Mesendoderm (in vitro differentiated cells): ENCODE measurements around the gene CD200.

Experiments used
- DNase-seq: peaks from one replicate; pipeline ENCODE4 v3.0.0; 2013
- H2AK5ac ChIP-seq: 2 replicates; pipeline ENCODE4 v1.6.1; 2013; ENCODE audit warnings: low read length, inconsistent platforms
- H2BK120ac ChIP-seq: 2 replicates; pipeline ENCODE4 v1.6.1; 2013; ENCODE audit warnings: low read depth, mild to moderate bottlenecking, low read length, moderate library complexity, mixed read lengths
- H2BK15ac ChIP-seq: replicated peaks from 2 replicates; pipeline ENCODE4 v1.6.1; 2013; ENCODE audit warnings: low read depth, mild to moderate bottlenecking, moderate library complexity
- H2BK5ac ChIP-seq: 2 replicates; pipeline ENCODE4 v1.6.1; 2013; ENCODE audit warnings: low read length, inconsistent platforms
- H3K18ac ChIP-seq: 2 replicates; pipeline ENCODE4 v1.6.1; 2013; ENCODE audit warnings: mild to moderate bottlenecking, low read length, mixed read lengths
- H3K23ac ChIP-seq: one replicate; pipeline ENCODE4 v1.6.1; 2013; ENCODE audit warnings: low read length
- H3K27ac ChIP-seq: 2 replicates; pipeline ENCODE4 v1.5.1; 2013; ENCODE audit warnings: low read depth, mild to moderate bottlenecking, inconsistent platforms, low read length, moderate library complexity
- H3K27me3 ChIP-seq: 2 replicates; pipeline ENCODE4 v1.6.1; 2013; ENCODE audit warnings: low read length, control low read depth, mild to moderate bottlenecking, inconsistent platforms; ENCODE audit not compliant: insufficient read depth, poor library complexity
- H3K36me3 ChIP-seq: 2 replicates; pipeline ENCODE4 v1.6.1; 2013; ENCODE audit warnings: low read length, inconsistent platforms; ENCODE audit not compliant: control insufficient read depth, insufficient read depth
- H3K4ac ChIP-seq: one replicate; pipeline ENCODE4 v1.6.1; 2013; ENCODE audit warnings: low read depth, mild to moderate bottlenecking, low read length, moderate library complexity
- H3K4me1 ChIP-seq: 2 replicates; pipeline ENCODE4 v1.6.1; 2013; ENCODE audit warnings: low read depth, low read length, inconsistent platforms; ENCODE audit not compliant: control insufficient read depth
- H3K4me2 ChIP-seq: 2 replicates; pipeline ENCODE4 v1.6.1; 2013; ENCODE audit warnings: low read length
- H3K4me3 ChIP-seq: 2 replicates; pipeline ENCODE4 v1.5.1; 2013; ENCODE audit warnings: mild to moderate bottlenecking, low read length
- H3K56ac ChIP-seq: one replicate; pipeline ENCODE4 v1.6.1; 2013; ENCODE audit warnings: low read length
- H3K79me1 ChIP-seq: 2 replicates; pipeline ENCODE4 v1.6.1; 2013; ENCODE audit warnings: low read length, inconsistent platforms
- H3K79me2 ChIP-seq: 2 replicates; pipeline ENCODE4 v1.6.1; 2013; ENCODE audit warnings: mild to moderate bottlenecking, low read length; ENCODE audit not compliant: control insufficient read depth, insufficient read depth
- H3K9ac ChIP-seq: 2 replicates; pipeline ENCODE4 v1.6.1; 2013; ENCODE audit warnings: low read length, inconsistent platforms
- H4K5ac ChIP-seq: one replicate; pipeline ENCODE4 v1.6.1; 2013; ENCODE audit warnings: low read length
- H4K8ac ChIP-seq: one replicate; pipeline ENCODE4 v1.6.1; 2013; ENCODE audit warnings: low read depth, mild to moderate bottlenecking, control low read depth, low read length, moderate library complexity
- WGBS: extraction: QIAGEN DNeasy Blood & Tissue Kit; methylation state at CpG from one replicate; pipeline ENCODE4 v1.1.7; 2013; ENCODE audit warnings: low lambda C conversion rate, missing lambda C conversion rate; ENCODE audit not compliant: insufficient coverage; ENCODE audit errors: extremely low coverage; 5-methylcytosine and 5-hydroxymethylcytosine counted together

The CD200 gene

DNA sequence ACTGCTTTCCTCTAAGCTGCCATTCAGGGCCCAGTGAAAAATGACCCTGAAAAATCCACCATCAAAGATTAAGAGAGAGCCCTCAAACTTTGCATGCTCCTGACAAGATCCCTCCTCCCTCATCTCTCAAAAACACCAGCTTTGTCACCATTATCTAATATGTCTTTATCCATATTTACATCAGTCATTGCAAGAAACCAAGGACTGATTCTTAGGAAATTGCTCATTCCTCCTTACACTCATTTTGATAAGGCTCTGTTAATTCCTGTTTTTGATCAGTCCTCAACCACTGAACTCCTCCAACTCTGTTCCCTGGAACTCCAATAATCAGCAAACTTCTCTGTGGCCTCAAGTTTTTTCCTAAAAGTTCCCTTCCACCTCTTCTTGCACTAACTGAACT lies 51.8 kb downstream of the CD200 start:
- H3K27me3 ChIP-seq, result no peaks in the 10 kb centered on the region
- no peak for DNase-seq
- H3K36me3 ChIP-seq, result no peaks in the 10 kb centered on the region
- no peak overlapping the region for H4K8ac ChIP-seq
- H3K9ac ChIP-seq, result no peak overlapping the region
- no peak overlapping the region for H3K4ac ChIP-seq
- no peak overlapping the region for H2BK5ac ChIP-seq
- H3K27ac ChIP-seq, result no peak overlapping the region
- H3K4me3 ChIP-seq, result no peak overlapping the region
- H4K5ac ChIP-seq, result no peak overlapping the region
- no peaks in the 10 kb centered on the region for H3K79me1 ChIP-seq
- H2AK5ac ChIP-seq, result no peak overlapping the region
- no peak overlapping the region for H3K4me2 ChIP-seq
- no peaks in the 10 kb centered on the region for H3K79me2 ChIP-seq
- peak overlapping the region; percentile 10 for H3K56ac ChIP-seq
- no peak overlapping the region for H3K23ac ChIP-seq
- H3K4me1 ChIP-seq, result peaks cover 3% of the 10 kb centered on the region
- no peak overlapping the region for H3K18ac ChIP-seq
- H2BK120ac ChIP-seq, result no peak overlapping the region
- H2BK15ac ChIP-seq, result no peak overlapping the region

DNA sequence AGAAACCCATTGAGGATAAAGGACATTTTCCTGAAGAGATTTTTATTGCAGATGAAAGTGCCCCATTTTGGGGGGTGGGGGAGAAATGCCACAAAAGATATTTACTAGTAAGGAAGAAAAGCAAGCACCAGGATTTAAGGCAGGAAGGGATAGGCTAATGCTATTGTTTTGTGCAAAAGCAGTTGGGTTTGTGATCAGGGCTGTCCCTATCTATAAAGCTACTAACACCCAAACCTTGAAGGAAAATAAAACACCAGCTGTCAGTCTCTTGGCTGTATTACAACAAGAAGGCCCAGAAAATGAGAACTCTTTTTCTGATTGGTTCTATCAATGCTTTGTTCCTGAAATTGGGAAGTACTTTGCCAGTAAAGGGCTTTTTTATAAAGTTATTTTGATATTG lies 56.0 kb downstream of the CD200 start:
- no peaks in the 10 kb centered on the region for H3K36me3 ChIP-seq
- no peak overlapping the region for H3K27ac ChIP-seq
- H3K4me2 ChIP-seq, result no peak overlapping the region
- no peaks in the 10 kb centered on the region for H3K79me2 ChIP-seq
- H3K4me3 ChIP-seq, result no peak overlapping the region
- H2BK120ac ChIP-seq, result no peak overlapping the region
- H3K4me1 ChIP-seq, result peaks cover 12% of the 10 kb centered on the region
- H3K23ac ChIP-seq, result no peak overlapping the region
- H3K18ac ChIP-seq, result peak overlapping the region; percentile 60
- H3K9ac ChIP-seq, result no peak overlapping the region
- no peaks in the 10 kb centered on the region for H3K79me1 ChIP-seq
- no peaks in the 10 kb centered on the region for H3K27me3 ChIP-seq
- H2BK5ac ChIP-seq, result no peak overlapping the region
- peak overlapping the region; percentile 92 for H2BK15ac ChIP-seq
- H4K5ac ChIP-seq, result no peak overlapping the region
- H4K8ac ChIP-seq, result no peak overlapping the region
- DNase-seq, result no peak
- no peak overlapping the region for H3K56ac ChIP-seq
- H3K4ac ChIP-seq, result no peak overlapping the region
- no peak overlapping the region for H2AK5ac ChIP-seq

DNA sequence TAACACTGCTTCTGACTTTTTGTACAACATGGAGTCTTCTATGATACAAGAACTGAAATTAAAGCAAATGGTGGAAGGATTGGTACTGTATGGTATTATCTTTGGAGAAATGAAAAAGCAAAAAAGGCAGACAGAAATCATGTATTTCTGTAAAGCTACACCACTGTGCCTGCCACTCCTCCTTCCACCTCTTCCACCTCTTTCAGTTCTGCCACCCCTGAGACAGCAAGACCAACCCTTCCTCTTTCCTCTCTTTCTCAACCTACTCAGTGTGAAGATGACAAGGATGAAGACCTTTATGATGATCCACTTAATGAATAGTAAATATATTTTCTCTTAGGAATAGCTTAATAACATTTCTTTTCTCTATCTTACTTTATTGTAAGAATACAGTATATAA lies 57.0 kb downstream of the CD200 start:
- Histone ChIP-seq H3K4me2 (no peak overlapping the region), H3K79me2 (no peaks in the 10 kb centered on the region), H3K4me3 (no peak overlapping the region), H3K4me1 (peaks cover 11% of the 10 kb centered on the region), H3K56ac (no peak overlapping the region), H4K8ac (no peak overlapping the region), H3K4ac (no peak overlapping the region), H3K79me1 (no peaks in the 10 kb centered on the region), H3K36me3 (no peaks in the 10 kb centered on the region), H2AK5ac (no peak overlapping the region), H4K5ac (no peak overlapping the region), H2BK120ac (no peak overlapping the region), H2BK15ac (no peak overlapping the region), H3K27me3 (no peaks in the 10 kb centered on the region), H3K18ac (no peak overlapping the region), H3K27ac (no peak overlapping the region), H3K23ac (no peak overlapping the region), H3K9ac (no peak overlapping the region), H2BK5ac (no peak overlapping the region)
- no peak for DNase-seq

DNA sequence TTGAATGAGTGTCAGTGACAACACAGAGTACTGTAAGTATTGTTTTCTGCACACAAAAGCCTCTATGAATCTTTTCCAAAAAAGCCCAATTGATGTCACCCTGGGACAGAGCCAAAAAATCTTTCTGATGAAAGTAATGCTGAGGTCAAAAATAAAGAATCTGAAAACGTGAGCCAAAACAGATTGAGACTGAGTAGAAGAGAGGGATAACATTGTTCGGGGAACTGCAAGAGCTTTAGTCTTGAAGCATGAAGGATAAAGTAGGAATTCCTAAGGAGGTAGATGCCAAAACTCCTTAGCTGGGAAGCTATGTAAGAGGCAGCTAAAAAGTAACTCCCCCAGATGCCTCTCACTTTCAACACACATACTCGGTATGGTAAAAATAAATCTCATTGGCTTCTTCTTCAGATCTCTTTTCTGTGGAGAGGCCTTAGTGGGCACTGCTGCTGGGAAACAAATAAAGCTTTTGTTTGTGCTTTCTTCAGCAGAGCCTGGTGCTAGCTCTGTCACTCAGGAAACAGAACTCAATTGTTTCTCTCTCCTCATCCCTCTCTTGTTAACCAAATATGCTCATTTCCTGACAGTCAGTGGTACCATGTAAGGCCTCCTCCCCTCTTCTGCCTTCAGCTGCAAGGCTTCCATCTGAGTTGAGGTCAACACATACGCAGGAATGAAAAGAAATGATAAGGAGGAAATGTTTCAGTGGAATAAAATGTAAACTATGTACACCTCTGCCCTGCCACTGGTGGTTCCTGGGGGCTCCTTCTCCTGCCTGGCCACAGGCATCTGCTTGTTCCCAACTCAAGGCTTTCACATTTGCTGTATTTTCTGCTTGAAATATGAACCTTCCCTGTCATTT lies 58.1 kb downstream of the CD200 start:
- no peak overlapping the region for H3K9ac ChIP-seq
- no peak overlapping the region for H2AK5ac ChIP-seq
- no peak overlapping the region for H4K8ac ChIP-seq
- no peak overlapping the region for H4K5ac ChIP-seq
- no peak overlapping the region for H3K23ac ChIP-seq
- peak overlapping the region; percentile 46 for H2BK5ac ChIP-seq
- no peaks in the 10 kb centered on the region for H3K79me2 ChIP-seq
- H3K4me1 ChIP-seq, result peaks cover 9% of the 10 kb centered on the region
- H3K27me3 ChIP-seq, result no peaks in the 10 kb centered on the region
- H3K36me3 ChIP-seq, result no peaks in the 10 kb centered on the region
- H3K4me3 ChIP-seq, result no peak overlapping the region
- H2BK120ac ChIP-seq, result peak overlapping the region; percentile 54
- H3K56ac ChIP-seq, result peak overlapping the region; percentile 57
- no CpG with 5 or more reads among the region's 4 CpGs for WGBS
- no peak overlapping the region for H3K4ac ChIP-seq
- peak; percentile 66 for DNase-seq
- peak overlapping the region; percentile 86 for H3K27ac ChIP-seq
- no peak overlapping the region for H3K4me2 ChIP-seq
- peak overlapping the region; percentile 41 for H3K18ac ChIP-seq
- no peak overlapping the region for H2BK15ac ChIP-seq
- H3K79me1 ChIP-seq, result no peaks in the 10 kb centered on the region

DNA sequence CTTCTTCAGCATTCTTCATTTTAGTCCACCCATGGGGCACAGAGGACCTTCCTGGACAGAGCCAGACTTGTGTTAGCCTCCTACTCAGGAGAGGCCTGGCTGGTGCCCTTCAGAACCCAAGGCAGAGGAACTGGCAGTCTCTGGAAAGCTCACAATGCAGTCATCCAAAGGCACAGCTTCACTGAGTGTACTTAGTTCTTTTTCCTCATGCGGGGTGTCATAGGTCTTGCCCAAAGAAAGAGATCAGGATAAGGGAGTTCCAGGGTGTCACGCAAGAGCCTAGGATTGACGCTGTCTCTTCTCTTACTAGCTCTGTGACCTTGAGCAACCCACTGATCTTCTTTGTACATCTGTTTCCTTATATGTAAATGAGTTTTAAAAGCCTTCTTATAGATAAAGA lies 58.7 kb downstream of the CD200 start:
- Histone ChIP-seq H3K79me2 (no peaks in the 10 kb centered on the region), H4K5ac (no peak overlapping the region), H3K23ac (no peak overlapping the region), H3K4me2 (no peak overlapping the region), H3K27ac (peak overlapping the region; percentile 86), H3K79me1 (no peaks in the 10 kb centered on the region), H2BK15ac (no peak overlapping the region), H3K4ac (no peak overlapping the region), H2BK120ac (no peak overlapping the region), H3K18ac (no peak overlapping the region), H2AK5ac (no peak overlapping the region), H4K8ac (no peak overlapping the region), H3K36me3 (no peaks in the 10 kb centered on the region), H3K9ac (no peak overlapping the region), H2BK5ac (peak overlapping the region; percentile 46), H3K4me1 (peaks cover 9% of the 10 kb centered on the region), H3K27me3 (no peaks in the 10 kb centered on the region), H3K56ac (peak overlapping the region; percentile 57), H3K4me3 (no peak overlapping the region)
- no CpG with 5 or more reads among the region's 3 CpGs for WGBS
- DNase-seq, result no peak
